Activated gamma-delta T cell treated with anti-CD3 and anti-CD28 coated beads, Interleukin-2, amount 50 U/mL, for 16 hours (primary cell): ENCODE measurements around the gene ANP32B.
"Not testable (repeated sequence)": the region's sequence is repeated elsewhere in the genome, so short reads cannot be mapped to it uniquely, and the experiment has no call there.

ENCODE experiments used
- DNase-seq: peaks from one replicate; pipeline ENCODE4 v3.0.0-alpha.2; 2020; ENCODE audit warnings: low read depth

ANP32B gene

DNA sequence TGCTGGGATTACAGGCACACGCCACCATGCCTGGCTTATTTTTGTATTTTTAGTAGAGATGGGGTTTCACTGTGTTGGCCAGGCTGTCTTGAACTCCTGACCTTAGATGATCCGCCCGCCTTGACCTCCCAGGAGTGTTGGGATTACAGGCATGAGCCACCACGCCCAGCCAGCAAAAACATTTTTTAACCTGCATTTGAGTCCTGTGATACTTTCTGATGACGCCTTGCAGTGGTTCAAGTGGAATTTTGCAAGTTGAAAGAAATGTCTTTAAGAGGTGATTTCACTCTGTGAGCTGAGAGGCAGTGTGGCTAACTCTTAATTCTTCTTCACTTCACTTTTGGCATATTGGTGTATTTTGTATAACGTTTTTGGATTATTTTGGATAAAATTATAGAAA is 9.1 kb downstream of the ANP32B start:
- DNase-seq, result no peak

DNA sequence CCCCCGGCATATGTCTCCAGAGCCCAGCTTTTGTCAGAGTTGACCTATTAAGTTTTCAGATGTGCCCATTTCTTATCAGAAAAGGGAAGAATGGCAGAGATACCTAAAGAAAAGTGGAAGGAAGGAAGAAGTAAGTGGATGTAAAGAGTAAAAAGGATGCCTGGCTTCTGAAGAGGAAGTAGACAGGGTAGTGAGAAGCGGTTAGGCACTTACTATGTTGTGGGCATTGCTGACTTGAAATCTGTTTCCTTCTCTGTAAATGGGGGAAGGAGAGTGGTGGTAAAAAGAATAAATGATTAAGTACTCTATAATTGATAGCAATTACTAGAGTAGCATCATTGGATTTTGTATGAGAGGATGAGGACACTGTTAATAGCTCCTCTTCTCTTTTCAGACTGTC is 9.9 kb downstream of the ANP32B start:
- DNase-seq, result no peak

DNA sequence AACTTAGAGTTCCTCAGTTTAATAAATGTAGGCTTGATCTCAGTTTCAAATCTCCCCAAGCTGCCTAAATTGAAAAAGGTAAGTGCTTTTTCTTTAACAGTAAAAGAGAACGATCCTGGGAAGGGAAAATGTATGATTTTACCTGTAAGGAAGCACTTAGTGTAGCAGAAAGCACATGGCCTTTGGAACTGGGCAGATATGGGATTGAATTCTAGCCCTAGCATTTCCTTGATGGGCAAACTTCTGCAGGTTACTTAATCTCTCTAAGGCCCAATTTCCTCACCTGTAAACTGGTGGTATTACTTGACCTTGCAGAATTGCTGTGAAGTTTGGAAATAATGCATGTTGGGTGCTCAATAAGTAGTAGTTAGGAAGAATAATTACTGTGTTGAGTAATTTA is 11.6 kb downstream of the ANP32B start:
- DNase-seq, result no peak

DNA sequence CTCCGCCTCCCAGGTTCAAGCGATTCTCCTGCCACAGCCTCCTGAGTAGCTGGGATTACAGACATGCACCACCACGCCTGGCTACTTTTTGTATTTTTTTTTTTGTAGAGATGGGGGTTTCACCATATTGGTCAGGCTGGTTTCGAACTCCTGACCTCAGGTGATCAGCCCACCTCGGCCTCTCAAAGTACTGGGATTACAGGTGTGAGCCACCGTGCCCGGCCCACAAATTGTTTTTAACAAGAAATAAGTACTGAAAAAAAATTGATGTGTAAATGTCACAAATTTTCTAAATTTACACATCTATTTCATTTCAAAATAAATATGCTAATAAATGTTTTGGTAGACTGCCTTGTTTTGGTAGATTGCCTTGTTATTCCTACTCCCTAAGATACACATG is 13.5 kb downstream of the ANP32B start:
- not testable (repeated sequence) for DNase-seq

DNA sequence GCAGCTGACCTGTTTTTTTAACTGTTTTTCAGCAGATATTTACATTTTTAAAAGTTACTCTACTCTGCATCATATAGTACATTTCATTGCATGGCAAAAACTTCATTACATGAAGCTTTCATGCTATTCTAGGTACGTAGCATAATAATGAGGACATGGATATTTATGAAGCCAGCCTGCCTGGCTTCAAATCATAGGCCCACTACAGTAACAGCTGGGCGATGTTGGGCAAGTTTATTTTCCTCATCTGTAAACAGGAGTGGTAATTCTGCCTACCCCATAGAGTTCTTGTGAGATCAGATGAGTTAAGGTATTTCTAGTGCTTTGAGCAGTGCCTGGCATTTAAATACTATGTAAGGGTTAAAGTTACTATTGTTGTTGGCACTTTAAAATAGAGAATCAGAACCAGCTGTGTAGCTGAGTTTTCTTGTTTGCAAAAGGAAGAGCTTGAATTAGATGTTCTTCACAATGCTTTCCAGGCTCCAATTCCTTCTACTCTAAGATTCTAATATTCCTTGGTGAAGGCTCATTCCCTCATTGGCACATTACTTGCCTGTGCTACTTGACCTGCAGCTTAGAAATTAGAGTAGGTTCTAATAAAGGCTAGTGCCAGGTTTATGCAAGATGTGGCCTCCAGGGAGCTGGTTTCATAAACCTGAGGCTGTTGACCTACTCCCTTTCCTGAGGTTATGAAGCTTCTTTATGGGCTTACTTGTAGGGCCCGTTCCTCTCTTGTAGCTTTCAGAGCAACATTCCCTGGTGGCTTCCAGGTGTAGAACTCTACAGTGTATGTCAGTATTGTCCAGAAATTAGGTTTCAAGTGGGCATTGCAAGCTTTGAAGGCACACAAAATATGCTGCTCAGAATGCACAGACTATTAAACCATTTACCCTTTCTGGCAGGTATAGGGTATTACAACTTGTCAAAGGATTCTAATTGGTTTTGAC is 14.5 kb downstream of the ANP32B start:
- no peak for DNase-seq

DNA sequence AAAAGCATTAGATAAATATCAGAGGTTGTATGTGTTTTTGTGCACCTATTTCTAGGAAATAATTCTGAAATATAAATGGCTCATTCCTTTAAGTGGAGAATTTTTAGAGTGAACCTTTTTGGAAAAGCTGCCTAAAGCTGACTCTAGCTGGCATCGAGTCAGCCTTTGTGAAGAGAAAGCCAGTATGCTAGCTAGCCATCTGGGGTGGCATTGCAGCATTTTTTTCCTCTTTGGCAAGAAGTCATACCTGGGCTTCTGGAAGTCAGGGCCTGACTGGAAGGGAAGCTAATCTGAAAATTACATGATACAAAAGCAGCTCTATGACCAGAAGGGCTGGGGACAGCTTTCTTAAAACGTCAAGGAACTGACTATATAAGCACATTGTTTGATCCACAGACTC is 19.7 kb downstream of the ANP32B start:
- no peak for DNase-seq

DNA sequence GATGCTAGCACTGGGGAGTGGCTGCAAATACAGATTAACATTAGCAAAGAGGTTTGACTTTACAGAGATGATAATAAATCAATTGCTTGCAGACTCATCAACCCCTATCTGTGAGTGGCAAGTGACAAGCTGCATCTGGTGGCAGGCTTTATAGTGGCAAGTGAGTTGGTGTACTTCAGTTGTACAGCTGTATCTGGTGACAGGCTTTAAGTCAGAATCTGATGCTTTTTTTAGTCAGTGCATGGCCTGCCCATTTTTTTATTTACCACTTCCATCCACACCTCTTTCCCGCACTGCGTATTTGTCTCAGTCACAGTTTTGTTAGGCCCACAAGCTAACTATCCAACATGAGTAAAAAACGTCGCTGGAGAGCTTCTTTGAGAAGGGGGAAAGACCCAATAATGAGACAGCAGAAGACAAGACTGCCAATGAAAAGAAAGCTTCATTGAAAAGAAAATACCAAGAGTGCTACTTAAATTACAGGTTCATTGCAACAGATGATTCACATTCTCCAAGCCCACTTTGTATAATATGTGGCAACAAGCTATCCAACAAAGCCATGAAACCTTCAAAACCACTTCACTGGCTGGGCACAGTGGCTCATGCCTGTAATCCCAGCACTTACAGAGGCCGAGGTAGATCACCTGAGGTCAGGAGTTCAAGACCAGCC is 23.1 kb downstream of the ANP32B start:
- DNase-seq, result no peak

DNA sequence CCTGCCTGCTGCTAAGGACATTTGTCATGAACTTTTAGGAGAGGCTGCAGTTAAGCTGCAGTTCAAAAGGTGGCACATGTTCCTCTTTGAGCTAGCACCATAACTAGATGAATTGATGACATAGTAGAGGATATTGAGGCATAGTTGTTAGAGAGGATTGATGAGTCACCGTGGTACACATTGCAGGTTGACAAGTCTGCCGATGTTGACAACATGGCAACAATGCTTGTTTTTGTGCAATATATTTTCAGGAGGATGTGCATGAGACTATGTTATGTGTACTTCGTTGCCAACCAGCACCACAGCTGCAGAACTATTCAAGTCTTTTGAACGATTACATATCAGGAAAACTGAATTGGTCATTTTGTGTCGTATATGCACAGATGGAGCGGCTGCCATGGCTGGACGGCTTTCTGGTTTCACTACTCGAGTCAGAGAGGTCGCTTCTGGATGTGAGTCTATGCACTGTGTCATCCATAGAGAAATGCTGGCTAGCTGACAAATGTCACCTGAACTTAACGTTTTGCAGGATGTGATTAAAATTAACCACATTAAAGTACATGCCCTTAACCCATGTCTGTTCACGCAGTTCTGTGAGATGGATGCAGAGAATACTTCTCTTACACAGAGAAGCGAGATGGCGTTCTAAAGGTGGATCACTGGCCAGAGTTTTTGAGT is 24.2 kb downstream of the ANP32B start:
- no peak for DNase-seq

DNA sequence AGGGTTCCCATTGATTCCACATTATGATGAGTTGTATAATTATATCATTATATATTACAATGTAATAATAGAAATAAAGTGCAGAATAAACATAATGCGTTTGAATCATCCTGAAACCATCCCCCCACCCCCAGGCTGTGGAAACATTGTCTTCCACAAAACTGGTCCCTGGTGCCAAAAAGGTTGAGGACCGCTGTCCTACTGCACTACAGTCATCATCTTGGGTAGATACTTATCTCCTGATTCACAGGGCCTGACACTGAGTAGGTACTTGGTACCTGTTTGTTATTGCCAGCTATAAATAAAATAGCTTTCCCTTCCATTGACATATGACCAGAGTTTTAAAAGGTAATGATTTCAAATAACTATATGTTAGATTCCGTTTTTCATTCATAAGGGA is 25.6 kb downstream of the ANP32B start:
- no peak for DNase-seq

DNA sequence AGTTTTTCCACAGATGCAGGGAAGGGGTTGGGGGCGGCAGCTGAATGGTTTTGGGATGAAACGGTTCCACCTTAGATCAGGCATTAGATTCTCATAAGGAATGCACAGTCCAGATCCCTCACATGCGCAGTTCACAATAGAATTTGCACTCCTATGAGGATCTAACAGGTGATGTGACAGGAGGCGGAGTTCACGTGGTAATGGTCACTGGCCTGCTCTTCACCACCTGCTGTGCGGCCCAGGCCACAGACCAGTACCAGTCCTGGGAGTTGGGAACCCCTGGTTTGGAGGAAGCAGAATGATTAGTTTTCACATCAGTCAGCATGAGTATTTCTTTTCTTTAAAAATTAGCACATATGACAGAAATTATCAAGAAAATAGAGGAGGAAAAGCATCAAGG is 26.3 kb downstream of the ANP32B start:
- DNase-seq, result no peak

DNA sequence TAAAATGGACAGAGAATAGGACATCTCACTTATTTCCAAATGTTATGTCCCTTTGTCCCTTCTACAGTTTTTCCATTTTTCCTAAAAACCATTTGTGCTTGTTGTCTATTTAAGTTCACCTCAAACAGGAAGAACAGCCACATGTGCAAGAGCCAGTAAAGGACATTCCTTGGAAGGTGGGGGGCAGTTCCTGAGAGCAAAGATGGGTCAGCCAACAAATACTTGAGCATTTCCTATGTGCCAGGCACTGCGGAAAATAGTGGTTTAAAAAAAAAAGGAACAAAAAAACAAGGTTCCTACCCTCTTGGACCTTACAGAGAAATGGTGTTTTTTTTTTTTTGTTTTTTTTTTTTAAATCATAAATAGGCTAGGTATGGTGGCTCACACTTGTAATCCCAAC is 26.8 kb downstream of the ANP32B start:
- DNase-seq, result no peak

DNA sequence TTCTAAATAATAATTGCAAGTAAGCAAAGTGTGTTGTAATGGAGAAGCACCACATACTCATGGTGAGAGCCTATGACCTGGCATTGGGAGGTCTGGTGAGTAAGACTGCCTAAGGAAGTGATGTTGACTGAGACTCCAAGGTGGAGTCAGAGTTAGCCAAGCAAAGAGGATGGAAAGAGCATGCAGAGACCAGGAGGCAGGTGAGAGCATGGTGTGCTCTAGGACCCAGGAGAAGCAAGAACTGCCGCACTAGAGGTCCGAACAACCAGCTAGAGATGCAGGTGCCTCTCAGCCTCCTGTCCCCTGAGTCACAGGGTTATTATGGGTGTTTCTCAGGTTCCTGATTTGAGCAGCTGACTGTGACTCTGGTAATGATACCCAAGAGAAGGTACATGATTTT is 27.3 kb downstream of the ANP32B start:
- DNase-seq, result no peak

DNA sequence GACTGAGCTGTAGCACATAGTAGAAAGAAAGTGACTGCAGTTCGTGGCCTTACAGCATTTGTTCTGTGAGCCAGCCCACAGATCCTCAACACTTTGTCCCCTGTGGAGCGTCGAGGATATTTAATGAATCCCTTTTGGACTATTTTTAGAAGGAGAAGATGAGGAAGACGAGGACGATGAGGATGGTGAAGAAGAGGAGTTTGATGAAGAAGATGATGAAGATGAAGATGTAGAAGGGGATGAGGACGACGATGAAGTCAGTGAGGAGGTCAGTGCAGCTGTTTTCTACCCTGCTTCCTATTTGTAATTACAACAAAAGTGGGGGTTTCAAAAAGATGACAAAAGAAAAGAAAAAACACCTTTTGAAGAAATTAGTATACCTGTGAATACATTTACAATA is 28.0 kb downstream of the ANP32B start:
- no peak for DNase-seq

DNA sequence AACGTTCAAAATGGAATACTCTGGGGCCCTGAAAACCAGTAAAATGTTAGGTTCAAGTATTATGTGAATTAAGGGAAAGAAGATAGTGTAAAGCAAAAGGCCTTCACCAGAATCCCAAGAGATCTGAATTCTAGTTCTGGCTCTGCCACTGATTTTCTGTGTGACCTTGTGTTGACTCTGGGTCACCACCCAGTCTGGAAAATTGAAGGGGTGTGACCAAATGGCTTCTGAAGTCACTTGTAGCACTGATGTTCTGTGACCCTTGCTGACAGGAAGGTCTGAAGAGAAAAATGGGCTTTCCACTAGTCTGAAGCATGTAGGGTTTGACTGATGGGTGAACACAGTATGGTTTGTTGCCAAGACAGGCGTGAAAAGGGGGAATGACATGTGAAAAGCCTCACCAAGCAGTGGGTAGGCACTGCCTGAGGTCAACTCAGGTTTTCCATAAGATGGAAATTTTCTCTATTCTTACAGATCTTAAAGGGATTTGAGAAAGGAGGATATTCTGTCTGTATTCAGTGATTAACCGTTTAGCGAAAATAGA is 33.1 kb downstream of the ANP32B start:
- no peak for DNase-seq

DNA sequence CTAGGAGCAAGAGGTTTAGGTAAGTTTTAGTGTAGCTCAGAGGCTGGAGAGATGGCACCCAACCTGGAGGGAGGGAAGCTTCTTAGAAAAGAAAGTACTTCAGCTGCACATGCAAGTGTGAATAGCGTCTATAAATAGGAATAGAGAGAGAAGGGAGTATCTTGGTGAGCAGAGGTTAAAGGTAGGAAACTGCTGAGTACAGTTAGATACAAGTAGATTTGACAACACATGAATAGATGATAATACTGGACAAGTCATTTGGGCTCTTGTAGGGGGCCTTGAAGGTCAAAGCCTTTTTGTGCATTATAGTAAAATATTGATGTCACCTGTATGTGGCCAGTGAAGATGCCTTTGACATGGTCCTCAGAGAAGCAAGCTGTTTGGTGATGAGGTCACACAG is 34.2 kb downstream of the ANP32B start:
- DNase-seq, result no peak

DNA sequence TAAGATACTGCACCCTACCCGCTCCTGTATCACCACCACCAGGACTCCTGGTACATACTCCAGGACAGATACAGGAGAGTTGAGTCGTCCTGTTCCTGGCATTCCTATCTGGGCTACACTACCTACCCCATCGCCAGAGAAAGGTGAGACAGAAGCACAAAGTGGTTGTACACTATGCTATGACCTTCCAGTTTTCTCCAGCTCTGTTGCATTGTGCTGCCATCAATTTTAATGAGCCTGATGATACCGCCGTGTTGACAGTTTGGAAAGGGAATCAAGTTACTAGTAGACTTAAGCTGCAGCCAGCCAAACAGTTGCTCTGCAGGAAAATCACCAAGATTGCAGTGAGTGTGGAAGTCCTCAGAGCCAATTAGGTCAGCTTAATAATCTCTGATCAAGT is 35.2 kb downstream of the ANP32B start:
- no peak for DNase-seq

DNA sequence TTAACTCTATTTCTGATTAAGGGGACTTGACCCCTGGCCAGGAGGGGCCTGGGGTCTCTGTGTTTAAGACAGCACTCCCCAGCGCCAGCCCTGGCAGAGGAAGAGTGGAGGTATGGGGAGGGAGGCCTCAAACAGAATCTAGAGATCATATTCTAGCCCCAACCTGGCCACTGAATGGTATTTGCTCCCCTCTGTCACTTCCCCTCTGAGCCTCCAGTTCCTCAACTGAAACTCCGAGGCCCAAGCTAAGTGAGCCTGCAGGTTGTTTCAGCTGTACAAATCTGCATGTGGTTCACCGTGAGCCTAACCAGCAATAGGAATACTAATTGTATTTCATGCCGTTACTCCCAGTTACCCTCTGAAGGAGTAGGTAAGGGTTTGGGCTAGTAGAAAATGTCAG is 36.0 kb downstream of the ANP32B start:
- no peak for DNase-seq

DNA sequence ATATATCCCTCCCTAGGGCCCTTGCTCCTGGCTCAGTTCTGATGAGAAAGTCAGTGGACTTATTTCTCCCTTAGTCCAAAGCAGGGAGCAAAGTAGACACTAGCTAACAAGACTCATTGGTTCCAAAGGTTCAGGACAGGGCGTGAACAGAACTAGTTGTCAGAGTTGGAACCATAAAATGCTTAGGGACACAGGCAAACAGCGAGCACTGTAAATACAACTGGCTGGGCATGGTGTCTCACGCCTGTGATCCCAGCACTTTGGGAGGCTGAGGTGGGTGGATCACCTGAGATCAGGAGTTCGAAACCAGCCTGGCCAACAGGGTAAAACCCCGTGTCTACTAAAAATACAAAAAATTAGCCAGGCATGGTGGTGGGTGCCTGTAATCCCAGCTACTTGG is 36.7 kb downstream of the ANP32B start:
- DNase-seq, result not testable (repeated sequence)

DNA sequence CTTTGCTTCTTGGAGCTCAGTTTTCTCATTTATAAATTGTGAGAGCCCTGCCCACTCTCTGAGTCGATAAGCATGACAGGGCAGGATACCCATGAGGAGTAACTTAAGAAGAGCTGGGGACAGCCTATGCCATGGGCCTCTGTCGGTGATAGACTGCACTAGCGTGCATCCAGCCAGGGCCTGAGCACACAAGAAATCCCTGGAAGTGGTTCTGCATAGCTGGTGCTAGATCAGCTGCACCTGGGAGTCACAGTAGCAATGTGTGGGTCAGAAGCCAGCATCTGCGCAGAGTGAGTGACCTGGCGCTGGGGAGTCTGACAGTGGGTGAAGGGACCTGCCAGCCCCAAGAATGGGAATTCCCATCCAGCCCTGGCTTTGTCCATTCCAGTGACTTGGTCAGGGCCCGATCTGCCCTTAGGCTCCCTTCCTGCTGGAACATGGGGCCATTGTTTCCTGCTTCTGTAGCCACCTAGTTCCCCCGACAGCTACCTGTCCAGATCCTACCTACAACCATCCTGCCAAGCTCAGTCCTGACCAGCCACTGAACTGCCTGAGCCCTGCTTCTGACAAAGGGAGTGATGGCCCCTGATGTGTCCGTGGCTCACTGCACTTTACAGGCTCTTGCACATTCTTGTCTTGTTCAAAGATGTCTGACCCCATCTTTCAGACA is 37.5 kb downstream of the ANP32B start:
- DNase-seq, result no peak

DNA sequence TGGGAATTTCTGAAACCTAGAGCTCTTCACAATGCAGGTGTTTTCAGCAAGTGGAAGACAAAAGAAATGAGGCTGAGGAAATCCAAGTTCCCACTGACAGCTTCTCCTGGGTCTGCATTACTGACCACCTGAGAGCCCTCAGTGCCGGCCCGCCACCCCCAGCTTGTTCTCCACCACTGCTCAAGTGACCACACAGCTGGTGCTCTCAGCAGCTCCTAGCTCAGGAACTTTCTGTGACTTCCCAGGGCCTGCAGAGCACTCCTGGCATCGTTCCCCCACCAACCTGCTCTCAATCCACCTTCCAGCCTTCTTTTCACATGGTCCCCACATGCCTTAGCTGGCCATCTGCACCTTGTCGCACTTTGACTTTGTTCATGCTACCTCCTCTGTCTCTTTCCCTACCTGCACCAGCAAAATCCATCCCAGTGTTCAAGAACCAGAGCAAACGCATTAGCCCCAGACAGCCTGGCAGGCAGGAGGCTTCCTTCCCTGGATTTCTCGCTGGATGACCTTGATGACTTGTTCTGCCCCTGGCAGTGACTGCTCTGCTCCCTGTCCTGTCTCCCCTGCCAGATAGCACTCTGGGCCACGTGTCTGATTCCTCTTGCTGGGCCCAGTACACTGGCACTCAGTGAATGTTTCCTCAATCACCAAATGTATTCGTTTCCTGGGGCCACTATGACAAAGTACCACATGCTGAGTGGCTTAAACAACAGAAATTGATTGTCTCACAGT is 38.3 kb downstream of the ANP32B start:
- DNase-seq, result no peak

DNA sequence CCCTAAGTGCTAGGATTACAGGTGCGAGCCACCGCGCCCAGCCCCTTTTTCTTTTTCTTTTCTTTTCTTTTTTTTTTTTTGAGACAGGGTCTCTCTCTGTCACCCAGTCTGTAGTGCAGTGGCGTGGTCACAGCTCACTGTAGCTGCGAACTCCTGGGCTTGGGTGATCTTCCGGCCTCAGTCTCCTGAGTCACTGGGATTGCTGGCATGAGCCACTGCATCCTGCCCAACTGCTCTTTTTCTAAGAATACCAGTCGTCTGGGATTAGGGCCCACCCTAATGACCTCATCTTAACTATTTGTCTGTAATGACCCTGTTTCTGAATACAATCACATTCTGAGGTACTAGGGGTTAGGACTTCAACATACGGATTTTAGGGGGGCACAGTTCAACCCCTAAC is 39.3 kb downstream of the ANP32B start:
- no peak for DNase-seq
